ENCODE measurements around the gene TBCCD1. TPM values are rescaled to one million over a fixed set of nuclear protein-coding genes. Genes with fewer than 3 reads are reported as not detected.

TBCCD1 gene
- total and polyA plus RNA-seq, 2 of the 4 experiments (the other 2 are of a cell fraction), result 7.9 to 19.7 TPM

GRCh38 chr3:186588632-186589031 is 21.5 kb upstream of the TBCCD1 start:
- ChIA-PET POLR2A (ENCODE audit: unreplicated experiment) (no interaction called here), CTCF (interaction anchor here (0.6 kb wide), 1 partner anchor 26 kb away, joined by 3 read pairs; no protein-coding TSS in a partner anchor)
- no peak overlapping the region for H4K91ac ChIP-seq (ENCODE audit: insufficient read depth, low read depth, low read length)
- H3K18ac ChIP-seq (ENCODE audit: low read depth, low read length), result no peak overlapping the region
- no peaks in the 10 kb centered on the region for H3K9me1 ChIP-seq (ENCODE audit: insufficient read depth, low read length)
- H2AFZ ChIP-seq (replicated peaks; ENCODE audit: low read length, poor library complexity), result no peak overlapping the region
- H3K9ac ChIP-seq (ENCODE audit: low read depth, low read length), result no peak overlapping the region
- DNase-seq, result no peak
- WGBS, 2 experiments (ENCODE audit: extremely low coverage in 2 of 2, insufficient read length in 1 of 2), result 57% methylated on average over 1 of the region's 2 CpGs; no CpG with 5 or more reads in 1 of the 2 experiments
- H3K56ac ChIP-seq (ENCODE audit: extremely low read depth, insufficient read depth, low read length), result no peak overlapping the region
- no peak overlapping the region for H2BK120ac ChIP-seq (ENCODE audit: low read depth, low read length)
- intact Hi-C loops (cut with micrococcal nuclease) (no loop called here), dilution Hi-C loops (cut with HindIII; ENCODE audit: low sequenced_read_pairs, unreplicated experiment) (no loop called here), in situ Hi-C loops (cut with MboI; ENCODE audit: low sequenced_read_pairs) (no loop called here)
- peaks cover 3% of the 10 kb centered on the region; the same call in 1 of the 2 replicates for H3K27me3 ChIP-seq (ENCODE audit: control insufficient read depth, insufficient read depth, low read length)
- peaks cover 6% of the 10 kb centered on the region for H3K36me3 ChIP-seq (ENCODE audit: control insufficient read depth, insufficient read depth, low read length)
- no peak overlapping the region for H4K8ac ChIP-seq (ENCODE audit: low read depth in 2 of 2, low read length in 2 of 2)
- H2BK15ac ChIP-seq (ENCODE audit: low read depth, low read length), result no peak overlapping the region
- ATAC-seq (ENCODE audit: low read depth), result no peak
- H3K23ac ChIP-seq (ENCODE audit: low read depth, low read length), result no peak overlapping the region
- TF ChIP-seq ELK1 (IDR thresholded peaks at IDR 0.05; ENCODE audit: borderline replicate concordance, low read depth, low read length), result no peak
- no peak for TF ChIP-seq NFE2L2 (IDR thresholded peaks at IDR 0.05; ENCODE audit: low read depth, low read length)
- TF ChIP-seq RFX5 (IDR thresholded peaks at IDR 0.05; ENCODE audit: low read depth, low read length), result no peak
- TF ChIP-seq POLR2A (IDR thresholded peaks at IDR 0.05; ENCODE audit: low read depth, low read length), result no peak
- TF ChIP-seq RAD21 (IDR thresholded peaks at IDR 0.05; ENCODE audit: low read length), result no peak
- TF ChIP-seq RCOR1 (IDR thresholded peaks at IDR 0.05; ENCODE audit: insufficient replicate concordance, low read length), result no peak
- TF ChIP-seq MXI1 (IDR thresholded peaks at IDR 0.05; ENCODE audit: borderline replicate concordance, low read depth, low read length), result no peak
- no peak for TF ChIP-seq MAZ (IDR thresholded peaks at IDR 0.05; ENCODE audit: borderline replicate concordance, low read depth, low read length)
- TF ChIP-seq SMC3 (IDR thresholded peaks at IDR 0.05; ENCODE audit: low read depth, low read length), result no peak
- TF ChIP-seq MAFK (IDR thresholded peaks at IDR 0.05; ENCODE audit: low read depth, low read length), result no peak
- no peak for TF ChIP-seq CEBPB (IDR thresholded peaks at IDR 0.05; ENCODE audit: low read depth, low read length)
- TF ChIP-seq CTCF (conservative IDR thresholded peaks at IDR 0.05; ENCODE audit: low read depth, low read length), result no peak
- no peak overlapping the region for H3K4me2 ChIP-seq (ENCODE audit: low read depth, low read length)
- no peak overlapping the region for H3K4ac ChIP-seq (ENCODE audit: low read depth, low read length)
- no peak overlapping the region for H2AK9ac ChIP-seq (replicated peaks; ENCODE audit: low read depth, low read length, poor library complexity)
- no peaks in the 10 kb centered on the region for H3K9me3 ChIP-seq (ENCODE audit: control insufficient read depth, insufficient read depth, low read length)
- H3K27ac ChIP-seq (ENCODE audit: insufficient read depth, low read length), result no peak overlapping the region
- H3K4me1 ChIP-seq (ENCODE audit: control insufficient read depth, insufficient read depth, low read length), result no peaks in the 10 kb centered on the region; the same call in 1 of the 2 replicates
- no peak overlapping the region for H2AK5ac ChIP-seq (ENCODE audit: low read depth, low read length)
- no peaks in the 10 kb centered on the region for H4K20me1 ChIP-seq (ENCODE audit: insufficient read depth, low read length)
- no peak overlapping the region for H3K4me3 ChIP-seq (ENCODE audit: insufficient read depth, low read depth, low read length)
- no peak overlapping the region for H2BK20ac ChIP-seq (ENCODE audit: low read depth, low read length)
- H3K79me1 ChIP-seq (ENCODE audit: low read depth in 1 of 2, low read length in 2 of 2), result no peaks in the 10 kb centered on the region
- no peak overlapping the region for H3K14ac ChIP-seq (replicated peaks; ENCODE audit: low read depth, low read length)
- H4K5ac ChIP-seq (ENCODE audit: low read depth, low read length), result no peak overlapping the region
- BruUV-seq (replicated peaks), result no TSS peak
- no peak overlapping the region for H2BK5ac ChIP-seq (ENCODE audit: low read depth, low read length, poor library complexity, severe bottlenecking)

All from IMR-90 (cell line).